HG02763 (cell line): Measurements from ENCODE around the gene NFKB2.

Experiments
- ATAC-seq: cut with Tn5 transposase; IDR thresholded peaks from one replicate; pipeline ENCODE4 v1.9.1; 2021; ENCODE audit warnings: mild to moderate bottlenecking, moderate library complexity; ENCODE audit not compliant: unreplicated experiment

Gene NFKB2

GRCh38 chr10:102444851-102445250 lies 49.3 kb downstream of the NFKB2 start:
- no peak for ATAC-seq

GRCh38 chr10:102449321-102450123 lies 54.0 kb downstream of the NFKB2 start:
- ATAC-seq, result peak; percentile 39

GRCh38 chr10:102450124-102450373 lies 54.5 kb downstream of the NFKB2 start:
- no peak for ATAC-seq

- peak; percentile 67 for ATAC-seq
These were observed 55.0 kb downstream of the NFKB2 start for GRCh38 chr10:102450374-102451104.

- no peak for ATAC-seq
These were observed 55.8 kb downstream of the NFKB2 start, which contains the start of gene C10orf95 for GRCh38 chr10:102451105-102451969. TSS of gene C10orf95 (minus strand) at chr10:102451543. CDS start at chr10:102451093, 450 bp downstream.
